Activated T-cell treated with anti-CD3 and anti-CD28 coated beads, Interleukin-2, amount 50 U/mL, for 48 hours (primary cell): ENCODE measurements around the gene CLASP2.
"Not testable (repeated sequence)": the region's sequence is repeated elsewhere in the genome, so short reads cannot be mapped to it uniquely, and the experiment has no call there.

Experiments used
- DNase-seq, 2 experiments: peaks; one replicate each; pipeline ENCODE4 v3.0.0-alpha.2; 2020

CLASP2 gene

DNA sequence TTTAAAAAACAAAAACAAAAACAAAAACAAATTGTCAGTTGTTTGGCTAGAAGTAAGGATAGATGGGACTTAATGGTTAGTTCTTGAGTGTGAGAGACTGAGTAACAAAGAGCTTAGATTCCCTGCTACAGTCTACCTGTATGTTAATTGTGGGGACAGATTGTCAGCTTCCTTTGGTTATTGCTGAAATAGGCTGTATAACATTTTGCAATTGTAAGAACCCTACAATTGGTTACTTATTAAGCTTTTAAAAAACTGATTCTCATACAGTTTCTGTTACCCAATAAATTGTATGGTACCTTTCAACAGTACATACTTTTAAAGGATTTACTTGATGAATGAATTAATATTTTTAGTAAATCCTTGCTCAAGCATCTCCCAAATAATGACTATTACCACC, 35.3 kb downstream of the CLASP2 start:
- no peak for DNase-seq

- no peak for DNase-seq
Observed at GRCh38 chr3:33681667-33682066, 36.4 kb downstream of the CLASP2 start.

GRCh38 chr3:33678073-33678472, 40.0 kb downstream of the CLASP2 start:
- DNase-seq = no peak

- DNase-seq = not testable (repeated sequence)
Observed at GRCh38 chr3:33673436-33673835, 44.6 kb downstream of the CLASP2 start.

DNA sequence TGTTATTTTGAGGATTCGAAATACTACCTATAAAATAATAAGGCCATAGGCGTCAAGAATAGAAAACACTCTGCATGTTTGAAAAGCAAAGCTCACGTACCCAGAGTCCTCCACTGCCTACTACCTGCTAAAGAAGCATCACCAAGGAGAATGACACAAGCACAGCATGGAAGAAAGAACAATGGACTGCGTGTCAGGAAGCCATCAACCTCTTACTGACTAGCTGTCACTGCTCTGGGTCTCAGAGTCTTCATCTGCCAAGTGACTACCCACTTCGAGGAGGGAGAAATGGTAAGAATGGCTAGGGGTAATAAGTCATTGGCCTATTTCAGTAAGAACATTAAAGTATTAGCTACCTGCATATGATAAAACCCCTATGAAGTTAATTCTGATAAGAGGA, 49.4 kb downstream of the CLASP2 start:
- DNase-seq = no peak

- no peak for DNase-seq
Observed at GRCh38 chr3:33665294-33665693, 52.8 kb downstream of the CLASP2 start.

- DNase-seq = no peak
Observed at GRCh38 chr3:33664195-33664594, 53.9 kb downstream of the CLASP2 start.

DNA sequence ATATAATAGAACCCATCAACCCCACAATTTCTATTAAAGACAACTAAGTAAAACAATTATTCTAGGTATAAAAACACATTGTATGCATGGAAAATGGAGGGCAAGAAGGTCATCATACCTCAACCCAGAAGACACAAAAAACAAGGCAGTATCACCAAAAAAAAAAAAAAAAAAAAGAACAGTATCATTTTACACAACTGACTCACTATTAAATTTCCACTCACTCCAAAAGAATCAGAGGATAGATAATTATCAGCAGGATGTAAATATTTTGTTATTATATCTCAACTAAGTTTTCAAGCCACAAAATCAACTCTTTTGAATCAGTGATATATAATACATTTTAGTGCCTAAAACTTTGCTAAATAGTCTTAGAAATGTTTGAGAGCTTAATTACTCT, 55.0 kb downstream of the CLASP2 start:
- DNase-seq = no peak

GRCh38 chr3:33659856-33660434, 58.1 kb downstream of the CLASP2 start:
- DNase-seq = no peak

GRCh38 chr3:33658991-33659848, 58.8 kb downstream of the CLASP2 start:
- no peak for DNase-seq

DNA sequence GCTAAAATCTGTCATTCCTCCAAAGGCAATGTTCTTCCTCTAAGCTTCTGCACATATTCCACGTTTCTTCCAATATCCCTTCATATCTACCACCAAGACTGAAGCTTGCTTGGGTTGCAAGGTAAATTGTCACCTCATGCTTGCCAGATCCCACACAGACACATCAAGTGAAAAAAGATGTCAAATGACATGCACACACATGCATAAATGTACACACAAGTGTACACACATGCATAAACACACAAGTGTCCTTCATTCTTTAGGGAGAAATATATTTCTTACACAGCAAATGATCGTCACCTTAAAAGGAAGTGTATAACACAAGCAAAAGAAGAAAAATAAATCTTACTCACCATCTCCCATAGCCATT, 59.4 kb downstream of the CLASP2 start:
- DNase-seq = no peak

GRCh38 chr3:33658039-33658438, 60.0 kb downstream of the CLASP2 start:
- DNase-seq = no peak

DNA sequence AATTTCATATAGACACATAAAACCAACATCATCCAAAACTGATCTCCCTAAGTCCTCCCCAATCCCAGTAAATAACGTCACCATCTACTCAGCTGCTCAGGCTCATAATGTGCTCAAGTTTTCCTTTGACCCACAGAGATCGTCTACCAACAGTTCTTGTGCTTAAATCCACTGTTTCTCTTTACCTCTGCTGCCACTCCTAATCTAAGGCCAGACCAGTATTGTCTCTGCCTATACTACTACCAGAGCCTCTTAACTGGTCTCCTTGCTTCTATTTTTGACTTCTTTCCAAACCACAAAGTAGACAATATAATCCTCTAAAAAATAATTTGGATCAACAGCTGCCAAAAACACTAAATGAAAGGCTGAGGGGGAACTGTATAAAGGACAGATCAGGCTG, 65.3 kb downstream of the CLASP2 start:
- DNase-seq = no peak

DNA sequence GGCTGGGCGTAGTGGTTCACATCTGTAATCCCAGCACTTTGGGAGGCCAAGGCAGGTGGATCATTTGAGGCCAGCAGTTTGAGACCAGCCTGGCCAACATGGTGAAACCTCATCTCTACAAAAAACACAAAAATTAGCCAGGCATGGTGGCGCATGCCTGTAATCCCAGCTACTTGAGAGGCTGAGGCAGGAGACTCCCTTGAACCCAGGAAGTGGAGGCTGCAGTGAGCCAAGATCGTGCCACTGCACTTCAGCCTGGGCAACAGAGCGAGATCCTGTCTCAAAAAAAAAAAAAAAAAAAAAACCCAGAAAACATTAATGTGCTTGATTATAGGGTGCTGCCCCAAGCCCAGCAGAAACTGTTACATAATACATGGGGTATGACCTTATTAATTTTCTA, 67.0 kb downstream of the CLASP2 start:
- DNase-seq = not testable (repeated sequence)

DNA sequence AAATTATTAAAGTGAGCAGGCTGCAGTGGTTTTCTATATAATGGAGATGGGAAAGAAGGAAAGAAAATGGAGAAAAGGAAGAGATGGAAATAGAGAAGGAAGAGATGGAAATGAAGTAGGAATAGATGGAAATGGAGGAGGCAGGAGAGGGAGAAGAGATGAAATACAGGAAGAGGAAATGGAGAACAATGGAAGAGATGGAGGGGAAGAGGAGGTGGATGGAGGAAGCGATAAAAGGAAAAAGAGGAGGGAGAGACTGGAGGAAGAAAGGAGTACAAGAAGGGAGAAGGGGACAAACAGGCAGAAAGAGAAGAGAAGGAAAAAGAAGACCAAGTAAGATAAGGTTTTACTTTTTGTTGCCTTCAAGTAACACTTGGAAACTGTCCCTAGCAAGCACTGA, 67.6 kb downstream of the CLASP2 start:
- no peak for DNase-seq

- DNase-seq = no peak
Observed at GRCh38 chr3:33648793-33649192, 69.3 kb downstream of the CLASP2 start.

DNA sequence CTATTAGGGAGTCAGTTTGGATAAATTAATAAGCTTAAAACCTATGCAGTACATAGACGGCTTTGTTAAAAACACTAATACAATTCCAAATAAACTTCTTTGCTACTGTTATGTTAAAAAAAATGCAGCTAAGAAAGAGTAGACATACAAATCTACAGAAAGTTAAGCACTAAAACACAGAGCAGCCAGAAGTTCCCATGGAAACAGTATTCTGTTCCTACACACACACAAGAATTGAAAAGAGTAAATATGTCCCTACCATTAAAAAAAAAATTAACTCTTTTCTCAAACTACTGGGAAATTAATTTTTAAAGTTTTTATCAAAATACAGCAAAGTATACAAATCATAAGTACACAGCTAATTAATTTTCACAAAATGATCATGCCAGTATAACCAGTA, 71.6 kb downstream of the CLASP2 start:
- no peak for DNase-seq

GRCh38 chr3:33645060-33645647, 72.9 kb downstream of the CLASP2 start:
- no peak for DNase-seq

DNA sequence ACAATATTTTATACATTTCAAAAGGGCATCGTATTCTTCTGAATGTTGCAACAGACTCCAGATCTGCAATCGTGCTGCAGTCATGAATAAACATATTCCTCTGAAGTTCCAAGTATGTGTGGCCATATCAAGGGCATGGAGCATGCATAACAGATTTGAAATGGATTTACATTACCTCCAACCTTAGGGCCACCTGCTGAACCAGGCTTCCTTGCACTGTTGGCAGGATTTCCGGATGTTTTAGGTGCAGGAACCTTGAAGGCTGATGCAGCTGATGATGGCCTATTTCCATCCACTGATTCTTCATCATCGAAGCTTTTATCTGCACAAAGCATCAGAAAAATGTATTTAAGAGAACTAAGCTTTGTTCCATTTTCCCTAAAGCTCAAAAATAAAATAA, 73.5 kb downstream of the CLASP2 start:
- no peak for DNase-seq

GRCh38 chr3:33642806-33643205, 75.2 kb downstream of the CLASP2 start:
- no peak for DNase-seq

GRCh38 chr3:33639889-33640288, 78.2 kb downstream of the CLASP2 start:
- DNase-seq = no peak

DNA sequence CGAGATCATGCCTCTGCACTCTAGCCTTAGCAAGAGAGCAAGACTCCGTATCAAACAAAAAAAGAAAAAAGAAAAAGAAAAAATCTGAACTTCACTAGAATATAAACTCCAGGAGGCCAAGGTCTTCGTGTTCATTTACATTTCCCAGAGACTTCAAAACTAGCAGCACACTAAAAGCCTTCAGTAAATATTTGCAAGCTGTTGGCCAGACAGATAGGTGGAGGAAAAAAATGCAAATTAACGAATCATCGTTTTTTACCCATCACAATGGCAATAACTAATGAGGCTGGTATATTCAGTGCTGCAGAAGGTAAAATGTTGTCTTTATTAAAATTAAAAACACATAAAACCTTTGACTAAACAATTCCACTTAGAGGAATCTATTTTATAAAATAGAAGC, 80.6 kb downstream of the CLASP2 start:
- no peak for DNase-seq

GRCh38 chr3:33636125-33636850, 81.8 kb downstream of the CLASP2 start:
- DNase-seq = no peak

- no peak for DNase-seq
Observed at GRCh38 chr3:33634262-33634661, 83.8 kb downstream of the CLASP2 start.
